AG08396 (cell line): Measurements from ENCODE around the gene MRC1.
"Not testable (repeated sequence)": the region's sequence is repeated elsewhere in the genome, so short reads cannot be mapped to it uniquely, and the experiment has no call there.

Experiments
- DNase-seq: peaks from one replicate; pipeline ENCODE4 v3.0.0; 2012; ENCODE audit warnings: low spot score, mixed read lengths

MRC1 gene

DNA sequence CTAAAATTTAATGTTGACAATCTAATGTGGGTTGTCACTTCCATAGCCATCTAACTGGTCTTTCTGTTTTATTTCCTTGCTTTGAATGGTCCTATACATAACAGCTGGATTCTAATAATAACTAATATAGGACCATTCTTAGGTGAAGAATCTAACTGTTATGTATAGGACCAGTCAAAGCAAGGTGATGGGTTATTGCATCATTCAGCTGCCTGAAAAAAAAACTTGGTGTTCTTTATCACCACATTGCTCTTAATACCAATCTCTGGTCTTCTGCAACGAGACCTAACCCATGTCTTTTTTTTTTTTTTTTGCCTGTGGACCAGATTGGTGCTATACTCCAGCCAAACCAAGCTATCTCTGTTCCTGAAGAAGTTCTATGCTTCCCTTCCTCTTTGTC is 96.9 kb downstream of the MRC1 start:
- DNase-seq: no peak

GRCh38 chr10:17907641-17908040 is 98.5 kb downstream of the MRC1 start:
- DNase-seq: no peak

GRCh38 chr10:17910125-17910789 is 101.1 kb downstream of the MRC1 start:
- DNase-seq: peak; percentile 39

DNA sequence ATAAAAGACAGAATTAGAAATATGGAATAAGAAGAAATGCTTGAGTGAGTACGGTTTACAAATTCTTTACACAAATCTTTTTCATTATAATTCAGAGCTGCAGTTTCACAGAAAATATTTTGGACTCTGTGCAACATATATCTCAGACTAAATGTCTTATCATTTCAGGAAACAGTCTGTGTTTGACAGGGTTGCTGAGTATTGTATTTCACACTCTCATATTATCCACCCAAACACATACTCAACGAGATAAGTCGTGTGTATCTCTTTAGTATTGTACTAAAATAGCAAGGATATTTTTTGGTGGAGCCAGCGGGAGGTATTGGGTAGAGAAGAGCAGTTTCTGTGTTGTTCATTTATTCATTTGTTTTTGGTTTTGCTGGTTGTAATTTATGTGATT is 103.6 kb downstream of the MRC1 start:
- no peak for DNase-seq

GRCh38 chr10:17913604-17914003 is 104.5 kb downstream of the MRC1 start:
- DNase-seq: no peak

- no peak for DNase-seq
Measured at GRCh38 chr10:17914169-17915045, 105.3 kb downstream of the MRC1 start.

GRCh38 chr10:17915181-17915580 is 106.0 kb downstream of the MRC1 start:
- DNase-seq: no peak

- no peak for DNase-seq
Measured at GRCh38 chr10:17918187-17918903, 109.2 kb downstream of the MRC1 start.

GRCh38 chr10:17921378-17921777 is 112.2 kb downstream of the MRC1 start:
- no peak for DNase-seq

DNA sequence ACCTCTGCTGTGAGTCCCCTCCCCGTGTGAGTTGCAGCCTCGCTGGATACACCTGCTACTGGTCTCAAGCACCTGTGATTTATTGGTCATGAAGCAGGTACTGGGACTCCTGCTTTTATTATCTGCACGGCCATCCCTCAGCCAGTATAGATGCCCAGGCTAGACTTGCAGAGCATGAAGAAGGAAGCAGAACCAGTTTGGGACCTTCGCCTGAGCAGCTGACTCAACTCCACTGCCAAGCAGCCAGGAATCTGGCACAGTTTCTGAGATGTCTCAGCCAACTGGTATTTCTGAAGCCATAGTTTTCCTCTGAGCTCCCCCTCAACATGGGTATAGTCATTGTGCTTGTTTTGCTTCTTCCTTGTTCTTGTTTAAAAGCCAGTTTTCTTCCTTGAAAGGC is 114.6 kb downstream of the MRC1 start:
- peak; percentile 80 for DNase-seq

- DNase-seq: no peak
Measured at GRCh38 chr10:17943033-17943745, 134.0 kb downstream of the MRC1 start.

GRCh38 chr10:17950269-17950668 is 141.1 kb downstream of the MRC1 start:
- not testable (repeated sequence) for DNase-seq

- no peak for DNase-seq
Measured at GRCh38 chr10:17950726-17951125, 141.6 kb downstream of the MRC1 start.

DNA sequence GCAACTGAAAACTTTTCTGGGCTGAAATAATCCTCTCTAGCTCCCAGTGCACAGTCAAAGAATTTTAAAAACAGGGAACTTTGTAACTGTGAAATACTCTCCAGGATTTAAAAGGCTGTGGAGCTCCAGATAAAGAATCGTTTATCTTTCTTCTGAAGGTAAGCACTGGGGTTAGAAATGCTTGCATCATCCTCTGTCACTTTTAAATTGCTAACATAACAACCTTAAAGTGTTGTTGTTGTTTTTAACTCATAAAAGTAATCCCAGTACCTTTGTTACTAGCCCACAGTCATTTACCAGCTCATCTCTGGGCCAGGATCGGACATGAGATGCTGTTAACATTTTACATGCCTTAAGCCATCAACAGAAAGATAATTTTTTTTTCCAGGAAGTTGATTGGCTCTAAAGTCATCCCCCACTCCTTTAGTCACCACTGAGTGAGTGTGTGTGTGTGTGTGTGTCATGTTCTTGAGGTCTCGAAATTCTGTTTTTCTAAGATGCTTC is 142.8 kb downstream of the MRC1 start, which contains the start of gene SLC39A12:
TSS of gene SLC39A12 (plus strand) at position 51 of the 504 bp plus-strand sequence. CDS start 1,359 bp downstream, outside the sequence.
- DNase-seq: peak; percentile 55

DNA sequence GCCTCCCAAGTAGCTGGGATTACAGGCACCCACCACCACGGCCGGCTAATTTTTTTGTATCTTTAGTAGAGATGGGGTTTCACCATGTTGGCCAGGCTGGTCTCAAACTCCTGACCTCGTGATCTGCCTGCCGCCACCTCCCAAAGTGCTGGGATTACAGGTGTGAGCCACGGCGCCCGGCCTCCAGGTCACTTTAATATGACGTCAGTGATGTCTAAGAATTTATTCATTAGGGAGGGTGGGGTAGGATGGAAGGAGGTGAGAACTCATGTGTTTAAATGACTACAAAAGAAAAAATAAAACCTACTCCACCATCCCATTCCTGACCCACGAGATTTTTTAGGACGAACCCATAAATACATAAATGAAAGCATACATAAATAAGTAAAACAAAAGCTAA is 145.2 kb downstream of the MRC1 start:
- DNase-seq: not testable (repeated sequence)

- DNase-seq: peak; percentile 12
Measured at GRCh38 chr10:17954861-17955260, 145.7 kb downstream of the MRC1 start.

DNA sequence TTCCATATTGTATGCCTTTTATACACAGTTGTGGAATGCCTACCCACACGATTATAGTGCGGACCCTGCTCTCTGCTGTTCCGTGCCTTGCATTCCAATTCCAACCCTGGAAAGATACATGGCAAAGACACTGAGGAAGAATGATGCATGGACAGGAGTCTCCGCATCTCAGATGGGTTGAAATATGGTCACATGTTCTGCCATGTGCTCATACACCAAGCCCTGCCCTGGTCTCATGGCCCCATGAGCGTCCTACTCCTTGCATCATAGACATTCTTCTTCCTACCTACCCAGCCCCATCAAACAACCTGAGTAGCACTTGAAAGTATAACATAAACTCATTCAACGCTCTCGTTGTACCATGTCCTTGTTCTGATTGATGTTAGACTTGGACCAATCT is 148.9 kb downstream of the MRC1 start:
- DNase-seq: no peak

GRCh38 chr10:17959870-17960269 is 150.7 kb downstream of the MRC1 start:
- DNase-seq: no peak
